ENCODE results near the gene BAHCC1. TPM values are rescaled to one million over a fixed set of nuclear protein-coding genes. Genes with fewer than 3 reads are reported as not detected.
"Not testable (repeated sequence)": the region's sequence is repeated elsewhere in the genome, so short reads cannot be mapped to it uniquely, and the experiment has no call there.

BAHCC1 gene
- total RNA-seq (2014; rRNA removed; shearing (Covaris generic)) = 5.3 and 9.6 TPM in 2 replicates

- in situ Hi-C loops (cut with HindIII; ENCODE audit: low sequenced_read_pairs) = no loop called here
These were observed at the start of gene BAHCC1 for GRCh38 chr17:81394921-81395599. Gene BAHCC1 (plus strand): TSS chr17:81395457. CDS start chr17:81399740, 4,283 bp downstream.

DNA sequence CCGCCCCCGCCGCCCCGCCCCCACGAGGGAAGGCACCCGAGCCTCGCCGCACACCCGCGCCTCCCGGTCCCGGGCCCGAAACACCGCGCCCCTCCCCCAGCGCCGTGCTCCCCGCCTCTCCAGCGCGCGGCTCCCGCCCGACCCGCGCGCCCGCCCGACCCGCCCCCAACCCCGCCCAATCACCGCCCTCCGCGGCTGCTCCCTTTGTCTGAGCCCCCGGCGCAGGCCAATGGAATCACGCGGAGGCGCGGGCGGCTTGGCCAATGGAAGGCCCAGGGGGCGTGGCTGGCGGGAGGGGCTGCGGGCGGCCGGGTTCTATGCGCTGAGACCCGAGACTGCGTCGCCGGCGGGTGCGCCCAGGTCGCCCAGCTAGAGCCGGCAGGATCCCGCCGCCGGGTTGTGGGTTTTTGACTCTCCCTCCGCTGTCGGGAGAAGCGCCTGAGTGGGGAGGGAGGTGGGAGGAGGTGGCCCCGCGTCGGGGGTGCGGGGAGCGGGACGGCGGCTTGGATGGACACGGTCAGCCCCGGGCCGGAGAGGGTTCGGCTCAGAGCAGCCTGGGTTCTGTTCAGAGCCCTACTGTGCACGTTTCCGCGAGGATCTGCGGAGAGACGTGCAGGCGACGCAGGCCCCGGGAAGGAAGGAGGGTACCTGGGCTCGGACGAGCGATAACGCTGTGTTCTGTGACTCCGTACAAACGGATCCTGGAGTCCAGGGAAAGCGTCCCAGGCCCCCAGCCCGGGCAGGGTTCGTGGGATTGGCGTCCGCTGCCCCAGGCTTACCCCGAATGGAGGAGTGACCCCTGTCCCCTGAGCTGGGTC lies 49.0 kb upstream of the BAHCC1 start:
- in situ Hi-C loops (cut with HindIII; ENCODE audit: low sequenced_read_pairs) = no loop called here
- DNase-seq (ENCODE audit: low spot score) = peak; percentile 97

More at GRCh38 chr17:81394921-81395599, at the start of gene BAHCC1:
- peak; percentile 100 for DNase-seq (ENCODE audit: low spot score)

DNA sequence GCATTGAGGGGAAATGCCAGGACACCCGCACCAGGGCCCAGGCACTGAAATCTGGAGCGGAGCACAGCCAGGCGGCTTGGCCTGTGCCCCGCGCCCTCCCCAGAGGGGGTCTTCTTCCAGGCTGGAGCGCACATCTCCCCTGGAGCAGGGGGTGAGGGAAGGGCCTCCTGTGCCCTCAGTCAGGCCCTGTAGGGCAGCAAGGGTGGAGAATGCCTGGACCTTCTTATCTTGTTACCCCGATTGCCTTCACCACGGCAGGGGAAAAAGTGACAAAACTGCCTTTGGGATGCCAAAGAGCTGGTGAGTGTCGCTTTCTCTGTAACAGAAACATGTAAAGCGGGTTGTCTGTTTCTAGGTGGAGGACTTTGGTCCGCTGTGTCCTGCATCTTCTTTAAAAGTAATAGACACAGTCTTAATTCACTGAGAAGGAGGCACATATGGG lies 48.3 kb upstream of the BAHCC1 start:
- DNase-seq (ENCODE audit: low spot score) = no peak
- in situ Hi-C loops (cut with HindIII; ENCODE audit: low sequenced_read_pairs) = no loop called here

DNA sequence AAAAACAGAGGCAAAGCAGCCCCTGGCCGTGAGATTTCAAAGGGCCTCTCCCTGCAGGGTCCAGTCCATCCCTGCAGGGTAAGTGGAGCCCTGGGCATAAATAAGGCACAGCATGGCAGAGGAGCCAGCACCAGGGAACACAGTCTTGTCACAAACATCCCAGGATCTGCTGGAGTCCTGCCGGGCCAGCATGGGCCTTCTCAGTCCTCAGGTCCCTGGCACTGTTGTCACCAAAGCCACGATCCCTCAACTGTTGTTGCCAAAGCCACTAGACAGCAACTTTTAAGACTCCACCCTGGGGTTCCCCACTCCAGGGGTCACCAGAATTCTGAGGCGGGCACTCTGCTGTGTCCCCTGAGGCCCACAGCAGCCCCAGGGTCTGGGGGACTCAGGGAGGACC lies 47.8 kb upstream of the BAHCC1 start:
- in situ Hi-C loops (cut with HindIII; ENCODE audit: low sequenced_read_pairs) = no loop called here
- DNase-seq (ENCODE audit: low spot score) = no peak

GRCh38 chr17:81348097-81349055 lies 46.9 kb upstream of the BAHCC1 start:
- in situ Hi-C loops (cut with HindIII; ENCODE audit: low sequenced_read_pairs) = no loop called here
- no peak for DNase-seq (ENCODE audit: low spot score)

- DNase-seq (ENCODE audit: low spot score) = no peak
- in situ Hi-C loops (cut with HindIII; ENCODE audit: low sequenced_read_pairs) = no loop called here
These were observed 45.6 kb upstream of the BAHCC1 start for GRCh38 chr17:81349397-81350319.

DNA sequence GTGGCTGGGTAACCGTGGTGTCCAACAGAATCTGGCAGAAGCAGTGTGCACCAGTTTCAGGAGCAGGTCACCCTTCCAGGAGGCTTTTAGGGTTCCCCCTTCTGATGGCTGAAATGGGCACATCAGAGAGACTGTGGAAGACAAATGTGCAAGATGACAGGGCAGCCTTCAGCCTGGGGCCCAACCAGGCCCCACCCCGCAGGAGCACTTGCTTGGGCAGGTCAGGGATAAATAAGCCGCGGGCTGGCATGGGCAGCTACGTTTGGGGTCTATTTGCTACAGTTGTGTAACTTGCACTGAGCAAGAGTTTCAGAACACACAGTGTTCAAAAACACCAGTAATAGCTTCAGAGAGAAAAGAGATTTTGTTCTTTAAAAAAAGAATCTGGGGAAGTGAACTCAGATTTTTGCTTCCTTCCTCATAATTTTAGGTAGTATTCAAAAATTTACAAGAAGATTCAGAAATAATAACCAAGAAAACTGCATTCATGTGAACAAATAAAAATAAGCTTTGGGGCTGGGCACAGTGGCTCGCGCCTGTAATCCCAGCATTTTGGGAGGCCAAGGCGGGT lies 44.9 kb upstream of the BAHCC1 start:
- DNase-seq (ENCODE audit: low spot score) = no peak
- in situ Hi-C loops (cut with HindIII; ENCODE audit: low sequenced_read_pairs) = no loop called here

DNA sequence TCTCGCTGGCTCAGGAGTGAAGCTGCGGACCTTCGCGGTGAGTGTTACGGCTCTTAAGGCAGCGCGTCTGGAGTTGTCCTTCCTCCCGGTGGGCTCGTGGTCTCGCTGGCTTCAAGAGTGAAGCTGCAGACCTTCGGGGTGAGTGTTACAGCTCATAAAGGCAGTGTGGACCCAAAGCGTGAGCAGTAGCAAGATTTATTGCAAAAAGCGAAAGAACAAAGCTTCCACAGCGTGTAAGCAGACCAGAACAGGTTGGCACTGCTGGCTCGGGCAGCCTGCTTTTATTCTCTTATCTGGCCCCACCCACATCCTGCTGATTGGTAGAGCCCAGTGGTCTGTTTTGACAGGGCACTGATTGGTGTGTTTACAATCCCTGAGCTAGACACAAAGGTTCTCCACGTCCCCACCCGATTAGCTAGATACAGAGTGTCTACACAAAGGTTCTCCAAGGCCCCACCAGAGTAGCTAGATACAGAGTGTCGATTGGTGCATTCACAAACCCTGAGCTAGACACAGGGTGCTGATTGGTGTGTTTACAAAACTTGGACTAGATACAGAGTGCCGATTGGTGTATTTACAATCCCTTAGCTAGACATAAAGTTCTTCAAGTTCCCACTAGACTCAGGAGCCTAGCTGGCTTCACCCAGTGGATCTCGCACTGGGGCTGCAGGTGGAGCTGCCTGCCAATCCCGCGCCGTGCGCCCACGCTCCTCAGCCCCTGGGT lies 43.8 kb upstream of the BAHCC1 start:
- in situ Hi-C loops (cut with HindIII; ENCODE audit: low sequenced_read_pairs); DNase-seq (ENCODE audit: low spot score): not testable (repeated sequence)

- DNase-seq (ENCODE audit: low spot score); in situ Hi-C loops (cut with HindIII; ENCODE audit: low sequenced_read_pairs): not testable (repeated sequence)
These were observed 43.2 kb upstream of the BAHCC1 start for GRCh38 chr17:81352056-81352455.

GRCh38 chr17:81354252-81354953 lies 40.9 kb upstream of the BAHCC1 start:
- DNase-seq (ENCODE audit: low spot score) = no peak
- in situ Hi-C loops (cut with HindIII; ENCODE audit: low sequenced_read_pairs) = no loop called here

- in situ Hi-C loops (cut with HindIII; ENCODE audit: low sequenced_read_pairs) = no loop called here
- DNase-seq (ENCODE audit: low spot score) = no peak
These were observed 40.3 kb upstream of the BAHCC1 start for GRCh38 chr17:81354954-81355347.

DNA sequence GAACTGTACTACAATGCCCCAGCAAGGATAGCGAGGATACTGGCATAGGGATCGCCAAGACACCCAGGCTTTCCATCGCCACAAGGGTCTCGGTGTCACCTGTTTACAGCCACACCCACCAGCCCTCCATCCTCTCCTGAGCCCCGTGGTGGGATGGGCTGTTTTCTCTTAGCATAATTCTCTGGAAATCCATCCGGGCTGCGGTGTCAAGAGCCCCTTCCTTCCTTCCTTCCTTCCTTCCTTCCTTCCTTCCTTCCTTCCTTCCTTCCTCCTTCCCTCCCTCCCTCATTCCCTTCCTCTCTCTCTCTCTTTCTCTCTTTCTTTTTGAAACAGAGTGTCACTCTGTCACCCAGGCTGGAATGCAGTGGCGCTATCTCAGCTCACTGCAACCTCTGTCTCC lies 36.0 kb upstream of the BAHCC1 start:
- in situ Hi-C loops (cut with HindIII; ENCODE audit: low sequenced_read_pairs) = no loop called here
- no peak for DNase-seq (ENCODE audit: low spot score)

DNA sequence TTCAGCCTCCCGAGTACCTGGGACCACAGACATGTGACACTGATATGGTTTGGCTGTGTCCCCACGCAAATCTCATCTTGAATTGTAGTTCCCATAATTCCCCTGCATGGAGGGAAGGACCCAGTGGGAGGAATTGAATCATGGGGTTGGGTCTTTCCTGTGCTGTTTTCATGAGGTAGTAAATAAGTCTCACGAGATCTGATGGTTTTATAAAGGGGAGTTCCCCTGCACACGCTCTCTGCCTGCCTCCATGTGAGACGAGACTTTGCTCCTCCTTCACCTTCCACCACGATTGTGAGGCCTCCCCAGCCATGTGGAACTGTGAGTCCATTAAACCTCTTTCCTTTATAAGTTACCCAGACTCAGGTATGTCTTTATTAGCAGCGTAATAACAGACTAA lies 33.3 kb upstream of the BAHCC1 start:
- DNase-seq (ENCODE audit: low spot score); in situ Hi-C loops (cut with HindIII; ENCODE audit: low sequenced_read_pairs): not testable (repeated sequence)

- in situ Hi-C loops (cut with HindIII; ENCODE audit: low sequenced_read_pairs) = no loop called here
- no peak for DNase-seq (ENCODE audit: low spot score)
These were observed 30.7 kb upstream of the BAHCC1 start for GRCh38 chr17:81364278-81365147.

DNA sequence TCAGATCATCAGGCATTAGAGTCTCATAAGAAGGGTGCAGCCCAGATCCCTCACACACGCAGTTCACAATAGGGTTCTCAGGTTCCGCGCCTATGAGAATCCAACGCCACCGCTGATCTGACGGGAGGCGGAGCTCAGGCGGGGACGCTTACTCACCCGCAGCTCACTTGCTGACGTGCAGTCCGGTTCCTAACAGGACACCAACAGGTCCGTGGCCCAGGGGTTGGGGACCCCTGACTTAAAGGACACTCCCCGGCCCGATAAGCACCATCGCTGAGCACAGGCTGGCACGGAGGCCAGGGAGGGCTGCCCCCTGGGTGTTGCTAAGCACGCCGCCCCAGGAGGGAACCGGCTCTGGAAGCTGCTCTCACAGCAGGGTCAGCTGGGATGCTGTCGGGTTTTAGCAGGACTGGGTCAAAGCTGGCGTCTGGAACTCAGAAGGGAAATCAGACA lies 30.1 kb upstream of the BAHCC1 start:
- peak; percentile 34 for DNase-seq (ENCODE audit: low spot score)

More for the DNA sequence above, 30.1 kb upstream of the BAHCC1 start:
- in situ Hi-C loops (cut with HindIII; ENCODE audit: low sequenced_read_pairs) = no loop called here
